NK-92 (cell line): ENCODE measurements around the gene VWA1.
"Not testable (repeated sequence)": the region's sequence is repeated elsewhere in the genome, so short reads cannot be mapped to it uniquely, and the experiment has no call there.

Experiments used
- DNase-seq: peaks from one replicate; lab custom pipeline; 2025; ENCODE audit not compliant: unreplicated experiment; lab: John Stamatoyannopoulos, UW

The VWA1 gene

GRCh38 chr1:1434824-1435105 is 725 bp upstream of the VWA1 start:
- no peak for DNase-seq

GRCh38 chr1:1435911-1436629 is 580 bp downstream of the VWA1 start:
- no peak for DNase-seq

DNA sequence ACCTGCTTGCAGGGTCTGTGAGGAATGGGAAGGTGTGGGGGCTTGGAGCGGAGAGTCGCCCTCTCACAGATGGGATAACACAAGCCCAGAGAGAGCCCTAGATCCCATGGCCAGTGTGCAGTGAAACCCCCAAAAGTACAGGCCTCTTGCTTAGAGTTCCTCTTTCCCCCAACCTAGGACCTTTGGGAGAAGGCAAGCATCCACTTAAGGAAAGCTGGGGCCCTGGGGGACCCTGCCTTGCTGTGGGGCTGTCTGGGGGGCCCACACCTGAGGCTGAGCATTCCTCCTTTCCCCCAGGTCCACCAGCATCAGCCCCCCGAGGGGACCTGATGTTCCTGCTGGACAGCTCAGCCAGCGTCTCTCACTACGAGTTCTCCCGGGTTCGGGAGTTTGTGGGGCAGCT is 1.1 kb downstream of the VWA1 start:
- DNase-seq, result no peak

GRCh38 chr1:1437033-1437903 is 1.8 kb downstream of the VWA1 start:
- no peak for DNase-seq

GRCh38 chr1:1437904-1438376 is 2.5 kb downstream of the VWA1 start:
- DNase-seq, result no peak

DNA sequence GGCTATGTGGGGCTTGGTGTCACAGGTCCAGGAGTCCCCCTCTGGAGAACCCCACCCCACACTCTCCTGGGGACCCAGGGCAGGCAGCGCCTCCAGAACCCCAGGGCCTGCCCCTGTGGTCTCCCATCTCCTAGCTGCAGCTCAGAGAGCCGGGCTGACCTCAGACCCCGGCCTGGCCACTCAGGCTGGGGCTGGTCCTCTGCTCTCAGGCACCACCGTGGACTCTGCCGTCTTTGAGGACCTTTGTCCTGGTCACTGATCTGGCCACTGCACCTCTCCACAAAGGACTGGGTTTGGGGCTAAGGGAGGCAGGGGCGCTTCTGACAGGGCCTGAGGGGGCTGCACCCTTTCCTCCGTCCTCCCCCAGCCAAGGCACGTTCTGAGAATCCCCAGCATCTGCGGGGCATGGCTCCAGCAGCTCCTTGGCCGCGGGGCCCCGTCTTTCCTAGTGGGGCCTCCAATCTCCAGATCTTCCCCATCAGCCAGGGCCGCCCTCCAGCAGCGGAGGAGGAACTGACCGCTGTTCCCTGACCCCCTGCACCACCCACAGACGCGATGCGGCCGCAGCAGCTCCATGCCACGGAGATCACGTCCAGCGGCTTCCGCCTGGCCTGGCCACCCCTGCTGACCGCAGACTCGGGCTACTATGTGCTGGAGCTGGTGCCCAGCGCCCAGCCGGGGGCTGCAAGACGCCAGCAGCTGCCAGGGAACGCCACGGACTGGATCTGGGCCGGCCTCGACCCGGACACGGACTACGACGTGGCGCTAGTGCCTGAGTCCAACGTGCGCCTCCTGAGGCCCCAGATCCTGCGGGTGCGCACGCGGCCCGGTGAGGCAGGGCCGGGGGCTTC is 3.3 kb downstream of the VWA1 start:
- DNase-seq, result no peak

DNA sequence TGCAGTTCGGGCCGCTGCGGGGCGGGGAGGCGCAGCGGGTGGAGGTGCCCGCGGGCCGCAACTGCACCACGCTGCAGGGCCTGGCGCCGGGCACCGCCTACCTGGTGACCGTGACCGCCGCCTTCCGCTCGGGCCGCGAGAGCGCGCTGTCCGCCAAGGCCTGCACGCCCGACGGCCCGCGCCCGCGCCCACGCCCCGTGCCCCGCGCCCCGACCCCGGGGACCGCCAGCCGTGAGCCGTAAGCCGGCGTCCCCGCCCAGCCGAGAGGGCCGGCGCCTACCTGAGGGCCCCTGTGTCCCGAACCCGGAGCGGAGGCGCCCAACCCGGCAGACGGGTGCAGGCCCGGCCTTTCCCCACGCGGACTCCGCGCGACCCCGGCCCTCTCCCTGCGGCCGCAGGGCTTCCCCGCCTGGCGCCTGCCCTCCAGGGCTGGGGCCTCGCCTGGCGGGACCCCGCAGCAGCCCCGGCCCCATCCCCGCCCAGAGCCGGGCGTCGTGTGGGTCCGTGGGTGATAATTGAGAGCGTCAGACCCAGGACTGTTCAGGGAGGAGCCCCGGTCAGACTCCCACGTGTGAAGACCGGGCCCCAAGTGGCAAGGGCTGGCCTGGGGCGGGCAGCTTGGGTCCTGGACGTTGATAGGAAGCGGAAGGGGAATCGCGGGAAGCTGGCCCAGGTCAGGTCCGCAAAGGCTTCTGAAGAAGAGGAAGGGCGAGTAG is 4.2 kb downstream of the VWA1 start:
- DNase-seq, result no peak

DNA sequence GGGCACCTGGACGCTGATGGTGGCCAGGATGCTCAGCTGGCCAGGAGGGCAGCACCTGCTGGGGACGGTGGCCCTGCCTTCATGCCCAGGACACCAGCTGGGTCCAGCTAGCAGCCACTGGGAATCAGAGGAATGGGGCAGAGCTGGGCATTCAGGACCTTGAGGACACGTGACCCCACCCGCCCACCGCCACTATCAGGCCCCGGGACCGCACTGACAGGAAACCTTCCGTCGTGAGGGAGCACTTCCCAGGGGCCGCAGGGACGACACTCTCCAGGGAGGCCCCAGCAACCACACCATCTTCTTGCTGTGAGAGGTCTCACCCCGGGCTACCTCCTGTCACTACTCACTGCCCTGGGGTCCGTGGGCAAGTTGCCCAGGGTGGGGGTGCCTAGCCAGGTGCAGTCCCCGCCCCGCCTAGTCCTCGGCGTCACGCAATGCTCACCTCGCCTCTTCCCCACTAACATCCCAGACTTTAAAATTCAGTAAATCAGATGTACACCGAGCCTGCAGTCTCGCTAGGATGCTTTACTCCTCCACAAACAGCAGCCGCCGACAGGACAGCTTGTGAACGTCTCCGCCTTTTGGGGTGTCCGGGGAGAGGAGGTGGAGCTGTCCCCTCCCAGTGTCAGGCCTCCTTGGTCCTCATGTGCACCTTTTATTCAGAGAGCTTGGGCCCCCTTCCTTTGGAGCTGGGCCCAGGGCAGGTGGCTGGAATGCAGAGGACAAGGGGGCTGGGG is 4.9 kb downstream of the VWA1 start:
- no peak for DNase-seq

DNA sequence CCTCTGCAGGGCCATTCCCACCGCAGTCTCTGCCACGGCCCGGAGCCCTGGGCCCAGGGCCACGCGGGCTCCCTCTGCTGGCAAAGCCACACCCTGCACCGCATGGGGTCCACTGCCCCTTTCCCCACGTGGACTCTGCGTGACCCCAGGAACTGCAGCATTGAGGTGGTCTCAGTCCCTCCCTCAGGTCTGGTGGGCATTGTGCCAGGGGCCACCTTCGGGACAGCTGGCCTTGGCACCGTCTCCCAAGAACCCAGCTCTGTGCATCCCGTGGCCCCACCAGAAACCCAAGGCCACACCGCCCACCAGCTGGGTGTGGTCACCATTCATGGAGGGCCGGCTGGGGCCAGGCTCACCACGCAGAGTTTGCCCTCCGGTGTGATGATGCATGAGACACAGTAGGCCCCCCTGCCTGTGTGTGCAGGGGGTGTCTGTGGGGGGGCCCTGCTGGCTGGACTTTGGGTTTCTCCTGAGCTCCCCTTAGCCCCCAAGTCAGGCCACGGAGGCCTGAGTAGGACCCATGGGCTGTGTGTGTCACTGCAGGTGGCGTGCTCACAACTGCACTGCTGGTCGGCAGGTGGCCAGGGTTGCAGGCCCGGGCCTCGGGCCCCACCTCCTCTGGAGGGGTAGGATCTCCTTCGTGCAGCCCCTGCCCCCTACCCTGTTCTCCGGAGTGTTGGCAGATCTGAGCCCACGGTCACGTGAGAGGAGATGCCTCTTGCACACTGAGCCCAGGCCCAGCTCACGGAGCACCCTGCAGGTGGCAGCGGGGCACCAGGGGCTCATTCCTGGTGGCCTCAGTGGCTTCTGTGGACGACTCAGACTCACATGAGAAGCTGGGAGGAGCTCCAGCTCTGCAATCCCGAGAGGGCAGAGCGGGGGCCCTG is 5.8 kb downstream of the VWA1 start:
- DNase-seq, result no peak

DNA sequence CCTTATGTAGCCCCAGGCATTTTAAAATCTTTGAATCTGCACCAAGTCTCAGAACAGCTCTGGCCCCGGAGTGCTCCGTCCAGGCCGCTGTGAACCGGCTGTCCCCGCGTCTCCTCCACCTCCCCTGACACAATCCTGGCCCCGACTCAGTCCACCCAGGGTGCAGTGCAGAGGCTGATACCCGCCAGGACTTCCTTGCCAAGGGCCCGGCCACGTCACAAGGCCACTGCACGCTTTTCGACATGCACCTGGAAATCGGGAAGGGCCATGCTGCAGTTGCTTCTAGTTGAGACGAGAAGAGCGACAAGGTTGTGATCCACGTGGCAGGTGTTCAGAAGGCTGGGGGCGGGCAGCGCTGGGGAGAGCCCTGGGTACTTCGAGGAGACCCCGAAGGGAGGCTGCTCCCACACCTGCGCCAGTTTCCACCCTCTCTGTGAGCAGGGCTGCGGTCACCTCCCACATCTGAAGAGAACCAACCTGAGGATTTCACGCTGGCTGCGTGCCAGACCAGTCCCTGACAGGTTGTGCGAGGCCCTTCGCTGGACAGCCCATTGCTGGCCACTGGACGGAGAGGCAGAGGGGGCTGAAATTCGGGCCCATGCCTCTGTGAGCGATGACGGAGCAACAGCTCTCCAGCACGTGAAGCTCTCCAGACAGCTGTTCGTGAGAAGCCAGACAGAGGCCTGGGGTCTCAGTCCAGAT is 6.7 kb downstream of the VWA1 start:
- no peak for DNase-seq

DNA sequence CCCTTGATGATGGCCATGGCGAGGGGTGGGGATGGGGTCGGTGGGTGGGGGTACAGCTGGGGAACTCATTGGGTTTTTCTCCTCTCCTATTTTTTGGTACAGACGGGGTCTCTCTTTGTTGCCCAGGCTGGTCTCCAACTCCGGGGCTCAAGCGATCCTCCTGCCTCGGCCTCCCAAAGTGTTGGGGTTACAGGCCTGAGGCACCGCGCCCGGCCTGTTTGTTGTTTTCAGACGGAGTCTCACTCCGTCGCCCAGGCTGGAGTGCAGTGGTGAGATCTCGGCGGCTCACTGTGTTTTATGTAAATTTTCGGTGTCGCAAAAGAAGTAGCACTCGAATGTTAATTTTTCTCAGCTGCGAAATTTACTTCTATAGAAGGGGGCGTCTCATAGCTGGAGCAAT is 11.1 kb downstream of the VWA1 start:
- DNase-seq, result not testable (repeated sequence)

GRCh38 chr1:1449099-1449739 is 13.7 kb downstream of the VWA1 start, which contains the start of gene ATAD3C:
Gene ATAD3C (plus strand): TSS chr1:1449689. CDS start chr1:1450684, 995 bp downstream.
- no peak for DNase-seq

DNA sequence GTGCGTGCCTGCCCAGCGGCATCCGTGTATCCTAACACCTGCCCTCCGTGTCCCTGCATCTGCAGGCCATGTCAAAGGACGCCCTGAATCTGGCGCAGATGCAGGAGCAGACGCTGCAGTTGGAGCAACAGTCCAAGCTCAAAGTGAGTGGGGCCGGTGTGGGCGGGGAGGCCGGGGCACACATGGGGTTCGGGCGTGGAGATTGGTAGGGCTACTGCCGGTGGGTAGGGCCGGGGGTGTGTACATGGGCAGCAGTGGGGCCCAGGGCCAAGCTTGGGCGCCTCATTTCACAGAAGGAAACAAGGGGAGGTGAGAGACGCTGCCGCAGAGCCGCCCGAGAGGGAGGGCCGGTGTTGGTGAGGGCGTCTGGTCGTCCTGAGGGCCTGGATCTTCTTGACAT is 15.1 kb downstream of the VWA1 start:
- not testable (repeated sequence) for DNase-seq

DNA sequence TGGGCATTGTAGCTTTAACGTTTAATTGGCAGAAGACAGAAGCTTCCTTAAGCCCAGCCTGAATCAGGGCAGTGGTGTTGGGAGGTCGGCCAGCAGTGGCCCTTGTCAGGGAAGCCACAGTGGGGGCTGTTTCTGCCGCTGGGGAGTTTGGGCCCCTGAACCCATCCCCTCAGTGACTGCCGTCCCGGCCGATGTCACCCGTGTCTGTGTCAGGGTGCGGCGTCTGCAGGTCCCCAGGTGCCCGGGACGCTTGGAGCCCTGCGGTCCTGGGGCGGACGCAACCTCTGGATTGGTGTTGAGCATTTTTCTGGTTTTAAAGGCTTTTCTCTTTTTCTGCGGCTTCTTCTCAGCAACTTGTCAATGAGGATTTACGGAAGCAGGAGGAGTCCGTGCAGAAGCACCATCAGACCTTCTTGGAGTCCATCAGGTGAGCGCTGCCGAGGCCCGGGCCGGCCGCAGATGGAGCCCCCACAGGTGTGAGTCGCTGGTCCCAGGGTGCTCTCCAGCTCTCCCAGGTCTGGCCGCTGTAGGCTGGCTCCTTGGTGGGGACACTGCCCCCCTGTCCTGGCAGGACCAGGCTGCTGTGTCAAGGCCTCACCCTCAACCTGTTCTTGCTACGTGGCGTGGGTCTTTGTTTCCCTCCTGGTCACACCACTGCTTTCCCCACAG is 16.3 kb downstream of the VWA1 start:
- no peak for DNase-seq

DNA sequence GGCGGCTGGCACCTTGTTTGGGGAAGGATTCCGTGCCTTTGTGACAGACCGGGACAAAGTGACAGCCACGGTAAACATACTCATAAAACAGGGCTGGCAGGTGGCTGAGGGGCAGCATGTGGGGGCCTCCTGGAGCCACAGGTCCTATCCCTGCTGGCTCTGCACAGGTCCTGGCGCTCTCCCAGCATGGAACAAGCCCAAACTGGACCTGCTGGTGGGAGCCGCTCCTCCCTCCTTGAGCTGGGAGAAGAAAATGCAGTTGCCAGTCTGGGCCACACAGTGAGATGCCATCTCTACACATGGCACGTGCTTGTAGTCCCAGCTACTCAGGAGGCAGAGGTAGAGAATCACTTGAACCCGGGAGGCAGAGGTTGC is 16.9 kb downstream of the VWA1 start:
- DNase-seq, result not testable (repeated sequence)

DNA sequence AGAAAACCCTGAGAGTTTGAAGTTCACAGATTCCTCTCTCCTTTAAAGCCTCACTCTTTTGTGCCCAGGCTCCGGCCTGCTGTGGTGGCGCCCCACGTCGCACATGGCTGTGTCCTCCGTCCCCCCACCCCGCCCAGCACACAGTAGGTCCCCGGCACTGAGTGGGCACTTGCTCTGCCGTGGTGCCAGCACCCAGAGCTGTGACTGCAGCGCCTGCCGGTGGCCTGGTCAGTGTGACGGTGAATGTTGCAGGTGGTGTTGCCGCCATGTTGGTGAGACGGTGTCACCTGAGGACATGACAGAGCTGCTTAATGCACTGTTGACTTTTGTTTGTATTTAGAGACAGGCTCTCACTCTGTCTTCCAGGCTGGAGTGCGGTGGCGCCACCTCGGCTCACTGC is 17.4 kb downstream of the VWA1 start:
- DNase-seq, result no peak

GRCh38 chr1:1454286-1455056 is 19.0 kb downstream of the VWA1 start:
- not testable (repeated sequence) for DNase-seq
